GM21619 (cell line): ENCODE data around the gene RFX4.
"Not testable (repeated sequence)": the region's sequence is repeated elsewhere in the genome, so short reads cannot be mapped to it uniquely, and the experiment has no call there.

Source experiments
- ATAC-seq: cut with Tn5 transposase; IDR thresholded peaks from one replicate; pipeline ENCODE4 v1.9.1; 2021; ENCODE audit not compliant: unreplicated experiment

RFX4 gene

GRCh38 chr12:106685381-106685780 is 102.6 kb downstream of the RFX4 start:
- no peak for ATAC-seq

- no peak for ATAC-seq
Observed at GRCh38 chr12:106687672-106688071, 104.9 kb downstream of the RFX4 start.

GRCh38 chr12:106690569-106691305 is 107.9 kb downstream of the RFX4 start:
- ATAC-seq, result no peak

- ATAC-seq, result not testable (repeated sequence)
Observed at GRCh38 chr12:106692033-106692432, 109.2 kb downstream of the RFX4 start.

GRCh38 chr12:106692896-106693820 is 110.4 kb downstream of the RFX4 start:
- ATAC-seq, result no peak

GRCh38 chr12:106696071-106696470 is 113.3 kb downstream of the RFX4 start:
- no peak for ATAC-seq

GRCh38 chr12:106696681-106697417 is 114.0 kb downstream of the RFX4 start:
- ATAC-seq, result no peak

GRCh38 chr12:106704081-106704480 is 121.3 kb downstream of the RFX4 start:
- ATAC-seq, result no peak

- no peak for ATAC-seq
Observed at GRCh38 chr12:106705971-106706370, 123.2 kb downstream of the RFX4 start.

- ATAC-seq, result no peak
Observed at GRCh38 chr12:106709068-106709511, 126.3 kb downstream of the RFX4 start.

- no peak for ATAC-seq
Observed at GRCh38 chr12:106710143-106710893, 127.5 kb downstream of the RFX4 start.

- no peak for ATAC-seq
Observed at GRCh38 chr12:106711316-106711715, 128.5 kb downstream of the RFX4 start.

- no peak for ATAC-seq
Observed at GRCh38 chr12:106712768-106713167, 130.0 kb downstream of the RFX4 start.

- ATAC-seq, result no peak
Observed at GRCh38 chr12:106714926-106715325, 132.1 kb downstream of the RFX4 start.

GRCh38 chr12:106715582-106715981 is 132.8 kb downstream of the RFX4 start:
- no peak for ATAC-seq

- no peak for ATAC-seq
Observed at GRCh38 chr12:106717673-106718072, 134.9 kb downstream of the RFX4 start.

- no peak for ATAC-seq
Observed at GRCh38 chr12:106719879-106720278, 137.1 kb downstream of the RFX4 start.

GRCh38 chr12:106720696-106721095 is 137.9 kb downstream of the RFX4 start:
- no peak for ATAC-seq

GRCh38 chr12:106721915-106722314 is 139.1 kb downstream of the RFX4 start:
- no peak for ATAC-seq

GRCh38 chr12:106722837-106723236 is 140.0 kb downstream of the RFX4 start:
- ATAC-seq, result no peak

GRCh38 chr12:106723416-106723815 is 140.6 kb downstream of the RFX4 start:
- ATAC-seq, result no peak
